ENCODE data around the gene UBE2J2.

Gene UBE2J2

DNA sequence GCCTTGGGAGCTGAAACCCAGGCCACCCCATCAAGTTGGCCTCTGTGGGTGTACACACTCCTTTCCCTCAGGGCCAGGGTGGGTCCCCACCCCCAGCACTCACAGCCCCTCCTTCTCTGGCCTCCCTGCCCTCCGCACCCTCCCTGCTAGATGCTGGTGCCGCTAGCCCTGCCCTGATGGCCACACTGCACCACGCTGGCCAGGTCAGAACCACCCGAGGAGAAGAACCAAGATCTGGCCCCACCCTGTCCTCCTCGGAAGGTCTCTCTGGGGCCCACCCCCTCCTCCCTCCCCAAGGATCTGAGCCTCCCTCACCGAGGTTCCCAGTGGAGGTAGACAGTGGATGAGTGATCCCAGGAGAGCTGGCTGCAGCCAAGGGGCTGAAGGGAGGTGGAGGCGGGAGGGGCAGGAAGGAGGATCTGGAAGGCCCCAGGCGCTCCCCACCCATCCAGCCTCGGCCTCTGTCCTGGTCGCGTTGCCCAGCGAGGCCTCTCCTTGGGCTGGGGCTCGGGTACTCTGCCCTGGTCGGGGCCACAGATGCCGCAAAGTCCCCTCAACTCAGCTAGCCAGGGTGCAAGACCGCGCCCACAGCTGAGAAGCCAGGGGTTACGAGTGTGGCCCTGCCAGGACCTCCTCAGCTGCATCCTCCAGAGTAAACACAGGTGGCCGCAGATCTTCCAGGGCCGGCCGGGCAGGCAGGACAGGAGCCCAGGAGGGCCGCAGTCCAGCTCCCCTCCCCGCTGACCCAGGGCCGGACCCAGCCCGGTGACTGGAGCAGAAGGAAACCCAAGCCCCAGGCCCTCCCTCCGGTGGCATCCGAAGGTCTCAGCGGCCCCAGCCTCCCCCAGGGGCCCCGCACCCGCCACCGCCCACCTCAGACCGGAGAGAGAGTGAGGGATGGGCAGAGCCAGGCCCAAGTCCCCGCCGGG, 36.4 kb downstream of the UBE2J2 start:
- H3K27ac ChIP-seq: 0 out of 2 replicates have a peak overlapping the region, but pooled peaks have one; percentile 2
- H3K9ac ChIP-seq (ENCODE audit: insufficient read length): no peak overlapping the region
- no peaks in the 10 kb centered on the region for H3K9me3 ChIP-seq (ENCODE audit: low read depth, low read length)
- no peak for DNase-seq (ENCODE audit: low read depth, low spot score)
- H3K36me3 ChIP-seq (ENCODE audit: insufficient read depth, low read length): no peaks in the 10 kb centered on the region
- no peak overlapping the region for H3K4me3 ChIP-seq
- TF ChIP-seq POLR2AphosphoS5 (IDR thresholded peaks at IDR 0.05; ENCODE audit: borderline replicate concordance, low read depth, low read length): no peak; the same call in 1 of the 2 replicates

- no peak overlapping the region for H3K9ac ChIP-seq (ENCODE audit: insufficient read length)
- no peak overlapping the region for H3K4me3 ChIP-seq
- H3K36me3 ChIP-seq (ENCODE audit: insufficient read depth, low read length): no peaks in the 10 kb centered on the region
Observed at GRCh38 chr1:1236176-1236763, 37.4 kb downstream of the UBE2J2 start.

GRCh38 chr1:1235016-1235744, 38.5 kb downstream of the UBE2J2 start:
- DNase-seq (ENCODE audit: low read depth, low spot score): no peak
- Histone ChIP-seq H3K27ac (peak overlapping the region; percentile 31; the same call in 1 of the 2 replicates), H3K36me3 (ENCODE audit: insufficient read depth, low read length) (0 out of 2 replicates have a peak, but pooled peaks cover under 1% of the 10 kb centered on the region), H3K9me3 (ENCODE audit: low read depth, low read length) (no peaks in the 10 kb centered on the region), H3K9ac (ENCODE audit: insufficient read length) (no peak overlapping the region), H3K4me3 (no peak overlapping the region)
- no peak for TF ChIP-seq FOXP2 (optimal IDR thresholded peaks at IDR 0.05; ENCODE audit: control extremely low read depth, extremely low read length, insufficient read depth)
- peak; percentile 33; the same call in 1 of the 2 replicates for TF ChIP-seq POLR2AphosphoS5 (IDR thresholded peaks at IDR 0.05; ENCODE audit: borderline replicate concordance, low read depth, low read length)

More at GRCh38 chr1:1236176-1236763, 37.4 kb downstream of the UBE2J2 start:
- no peak for DNase-seq (ENCODE audit: low read depth, low spot score)
- no peaks in the 10 kb centered on the region for H3K9me3 ChIP-seq (ENCODE audit: low read depth, low read length)
- TF ChIP-seq POLR2AphosphoS5 (IDR thresholded peaks at IDR 0.05; ENCODE audit: borderline replicate concordance, low read depth, low read length): peak; percentile 30
- TF ChIP-seq FOXP2 (optimal IDR thresholded peaks at IDR 0.05; ENCODE audit: control extremely low read depth, extremely low read length, insufficient read depth): no peak
- 0 out of 2 replicates have a peak overlapping the region, but pooled peaks have one; percentile 25 for H3K27ac ChIP-seq

DNA sequence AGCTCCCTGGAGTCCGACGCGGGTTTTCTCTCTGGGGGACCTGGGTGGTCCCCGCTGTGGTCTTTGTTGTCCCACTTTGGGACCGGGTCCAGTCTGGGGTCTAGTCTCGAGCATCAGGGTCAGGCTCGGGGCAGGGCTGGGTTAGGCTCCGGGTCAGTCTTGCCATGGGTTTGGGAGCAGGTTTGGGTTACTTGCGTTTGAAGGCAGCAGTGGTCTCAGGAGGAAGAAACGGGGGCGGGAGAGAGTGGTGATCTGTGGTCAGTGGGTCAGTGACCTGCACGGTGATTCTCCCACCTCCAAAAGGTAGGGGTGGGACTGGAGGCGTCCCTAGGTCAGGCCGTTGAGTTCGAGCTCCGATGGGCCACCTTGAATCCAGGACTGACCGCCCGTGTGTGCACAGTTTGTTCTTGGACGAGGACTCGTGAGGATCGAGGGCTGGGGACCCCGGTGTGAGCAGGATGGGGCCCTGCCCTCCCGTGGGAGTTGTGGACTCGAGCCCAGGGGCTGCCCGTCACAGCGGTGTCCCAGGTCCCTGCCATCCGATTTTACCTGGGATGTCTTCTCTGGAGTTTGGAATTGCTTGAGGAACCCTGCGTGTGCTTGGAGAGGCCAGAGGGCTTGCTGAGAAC, 39.4 kb downstream of the UBE2J2 start:
- H3K36me3 ChIP-seq (ENCODE audit: insufficient read depth, low read length): 0 out of 2 replicates have a peak, but pooled peaks cover 3% of the 10 kb centered on the region
- H3K9me3 ChIP-seq (ENCODE audit: low read depth, low read length): no peaks in the 10 kb centered on the region
- DNase-seq (ENCODE audit: low read depth, low spot score): no peak
- peak overlapping the region; percentile 70; the same call in 1 of the 2 replicates for H3K4me3 ChIP-seq
- H3K27ac ChIP-seq: peak overlapping the region; percentile 73; the same call in 1 of the 2 replicates
- TF ChIP-seq EZH2 (IDR thresholded peaks at IDR 0.05) (no peak), POLR2AphosphoS5 (IDR thresholded peaks at IDR 0.05; ENCODE audit: borderline replicate concordance, low read depth, low read length) (no peak; the same call in 1 of the 2 replicates), FOXP2 (optimal IDR thresholded peaks at IDR 0.05; ENCODE audit: control extremely low read depth, extremely low read length, insufficient read depth) (no peak)
- peak overlapping the region; percentile 65 for H3K9ac ChIP-seq (ENCODE audit: insufficient read length)

GRCh38 chr1:1233567-1233892, 40.1 kb downstream of the UBE2J2 start:
- peak overlapping the region; percentile 65 for H3K9ac ChIP-seq (ENCODE audit: insufficient read length)
- TF ChIP-seq POLR2AphosphoS5 (IDR thresholded peaks at IDR 0.05; ENCODE audit: borderline replicate concordance, low read depth, low read length) (no peak), FOXP2 (optimal IDR thresholded peaks at IDR 0.05; ENCODE audit: control extremely low read depth, extremely low read length, insufficient read depth) (no peak), EZH2 (IDR thresholded peaks at IDR 0.05) (no peak)
- no peaks in the 10 kb centered on the region for H3K9me3 ChIP-seq (ENCODE audit: low read depth, low read length)
- DNase-seq (ENCODE audit: low read depth, low spot score): no peak
- H3K36me3 ChIP-seq (ENCODE audit: insufficient read depth, low read length): peaks cover 7% of the 10 kb centered on the region; the same call in 1 of the 2 replicates
- H3K27ac ChIP-seq: peak overlapping the region; percentile 73
- H3K4me3 ChIP-seq: peak overlapping the region; percentile 70

GRCh38 chr1:1232796-1233566, 40.7 kb downstream of the UBE2J2 start:
- H3K9ac ChIP-seq (ENCODE audit: insufficient read length): peak overlapping the region; percentile 65
- no peaks in the 10 kb centered on the region for H3K9me3 ChIP-seq (ENCODE audit: low read depth, low read length)
- no peak for DNase-seq (ENCODE audit: low read depth, low spot score)
- peaks cover 12% of the 10 kb centered on the region; the same call in 1 of the 2 replicates for H3K36me3 ChIP-seq (ENCODE audit: insufficient read depth, low read length)
- peak overlapping the region; percentile 70 for H3K4me3 ChIP-seq
- H3K27ac ChIP-seq: peak overlapping the region; percentile 73
- TF ChIP-seq POLR2AphosphoS5 (IDR thresholded peaks at IDR 0.05; ENCODE audit: borderline replicate concordance, low read depth, low read length): no peak
- TF ChIP-seq FOXP2 (optimal IDR thresholded peaks at IDR 0.05; ENCODE audit: control extremely low read depth, extremely low read length, insufficient read depth): no peak
- TF ChIP-seq EZH2 (IDR thresholded peaks at IDR 0.05): no peak

- Histone ChIP-seq H3K27ac (peak within 1 kb of the TSS; percentile 73), H3K4me3 (peak within 1 kb of the TSS; percentile 98), H3K9ac (ENCODE audit: insufficient read length) (peak within 1 kb of the TSS; percentile 95), H3K36me3 (ENCODE audit: insufficient read depth, low read length) (peaks cover 18% of the 10 kb centered on the region; the same call in 1 of the 2 replicates), H3K9me3 (ENCODE audit: low read depth, low read length) (no peaks in the 10 kb centered on the region)
- no peak for TF ChIP-seq EZH2 (IDR thresholded peaks at IDR 0.05)
- TF ChIP-seq POLR2AphosphoS5 (IDR thresholded peaks at IDR 0.05; ENCODE audit: borderline replicate concordance, low read depth, low read length): no peak
- TF ChIP-seq FOXP2 (optimal IDR thresholded peaks at IDR 0.05; ENCODE audit: control extremely low read depth, extremely low read length, insufficient read depth): no peak
- DNase-seq (ENCODE audit: low read depth, low spot score): no peak
Observed at GRCh38 chr1:1232208-1232795, 41.4 kb downstream of the UBE2J2 start, which contains the start of gene B3GALT6. Gene B3GALT6 (plus strand): TSS chr1:1232237. CDS start chr1:1232279, 42 bp downstream.
